K562 (cell line): ENCODE measurements around the gene MOK. TPM values are rescaled to one million over a fixed set of nuclear protein-coding genes. Genes with fewer than 3 reads are reported as not detected.

ENCODE experiments used
- ATAC-seq: fragments of 200-7000 bp; cut with Tn5 transposase; 3 replicates; pipeline ENCODE4 v1.9.1; 2020; ENCODE audit warnings: moderate library complexity
- BruUV-seq: library from RNA; stranded (reverse); fragments of 400-500 nt; replicated peaks from 2 replicates; lab custom pipeline; 2021; lab: Mats Ljungman, UMichigan
- CTCF ChIA-PET: fragments of 300-600 bp; formaldehyde crosslinking; extraction: SDS; loops from one replicate; lab custom pipeline; 2021; ENCODE audit warnings: low intra/inter-chr PET ratio; lab: Yijun Ruan, JAX
- POLR2A ChIA-PET: fragments of 300-600, 350-650 bp; sonication (Branson Sonifier 250); formaldehyde crosslinking; extraction: SDS; loops from one replicate; lab custom pipeline; 2021; ENCODE audit warnings: antibody characterized with exemption, inconsistent platforms; lab: Yijun Ruan, JAX
- DNase-seq, 4 experiments: peaks; one replicate each; pipeline versions ENCODE4 v3.0.0 to v3.0.0-alpha.2; 2011 to 2018; ENCODE audit warnings: low spot score in 3 of 4, mixed read lengths in 3 of 4; ENCODE audit errors: extremely low read depth in 1 of 4
- FAIRE-seq: peaks from 2 replicates; lab custom pipeline; 2011; peaks lifted over from hg19 to GRCh38; lab: Jason Lieb, UNC
- H2AFZ ChIP-seq: 2 replicates; pipeline ENCODE4 v1.6.0; 2011; ENCODE audit warnings: low read depth, low read length, control low read depth, inconsistent platforms
- H3K27ac ChIP-seq: fragments of 200-600 bp; 3 replicates; pipeline ENCODE4 v1.8.0; 2011; ENCODE audit warnings: low read depth, mild to moderate bottlenecking, control low read depth, inconsistent platforms, low read length, moderate library complexity, mixed read lengths; ENCODE audit errors: extremely low read depth
- H3K27me3 ChIP-seq, 2 experiments: fragments of 300-600 bp in 1 of 2; 2 replicates in 1 of 2; 3 replicates in 1 of 2; pipeline versions ENCODE4 v1.6.0 to v1.8.0; 2011; ENCODE audit warnings: inconsistent platforms in 2 of 2, low read length in 2 of 2, mild to moderate bottlenecking in 1 of 2, mixed read lengths in 1 of 2, moderate library complexity in 1 of 2; ENCODE audit not compliant: control insufficient read depth in 2 of 2, insufficient read depth in 2 of 2
- H3K36me3 ChIP-seq: fragments of 300-600 bp; 3 replicates; pipeline ENCODE4 v1.8.0; 2011; ENCODE audit warnings: mild to moderate bottlenecking, low read length, inconsistent platforms; ENCODE audit not compliant: control insufficient read depth, insufficient read depth
- H3K4me1 ChIP-seq, 2 experiments: fragments of 200-600 bp in 1 of 2; replicated peaks in 1 of 2; 2 replicates in 1 of 2; 3 replicates in 1 of 2; pipeline versions ENCODE4 v1.5.1 to v1.8.0; 2011; ENCODE audit warnings: inconsistent platforms in 2 of 2, low read length in 2 of 2, mild to moderate bottlenecking in 1 of 2, mixed read lengths in 1 of 2, moderate library complexity in 1 of 2; ENCODE audit not compliant: control insufficient read depth in 2 of 2, insufficient read depth in 2 of 2
- H3K4me2 ChIP-seq: 2 replicates; pipeline ENCODE4 v1.6.1; 2011; ENCODE audit warnings: low read length, control low read depth, inconsistent platforms, mixed read lengths; ENCODE audit not compliant: insufficient read depth
- H3K4me3 ChIP-seq: fragments of 200-600 bp; sonication (generic), shearing (Covaris generic); 2 replicates; pipeline ENCODE4 v1.5.1; 2016; ENCODE audit warnings: control low read depth, inconsistent platforms
- H3K79me2 ChIP-seq: fragments of 200-600 bp; 3 replicates; pipeline ENCODE4 v1.8.0; 2011; ENCODE audit warnings: low read length, inconsistent platforms; ENCODE audit not compliant: control insufficient read depth, insufficient read depth
- H3K9ac ChIP-seq, 2 experiments: 2 replicates each; pipeline versions ENCODE4 v1.6.0 to v1.6.1; 2011; ENCODE audit warnings: low read depth in 2 of 2, low read length in 2 of 2, control low read depth in 1 of 2, inconsistent platforms in 1 of 2, mild to moderate bottlenecking in 1 of 2, mixed read lengths in 1 of 2; ENCODE audit not compliant: insufficient read depth in 1 of 2
- H3K9me1 ChIP-seq: one replicate; pipeline ENCODE4 v1.6.0; 2011; ENCODE audit warnings: inconsistent platforms, mild to moderate bottlenecking, low read length, moderate library complexity; ENCODE audit not compliant: control insufficient read depth, insufficient read depth
- H3K9me3 ChIP-seq: replicated peaks from 2 replicates; pipeline ENCODE4 v1.5.1; 2011; ENCODE audit warnings: low read depth, low read length, inconsistent platforms; ENCODE audit not compliant: control insufficient read depth, insufficient read depth
- H4K20me1 ChIP-seq: replicated peaks from 2 replicates; pipeline ENCODE4 v1.6.1; 2011; ENCODE audit warnings: low read length, inconsistent platforms, mixed read lengths; ENCODE audit not compliant: control insufficient read depth, insufficient read depth
- CC2D1A ChIP-seq: fragments of 450-650 bp; IDR thresholded peaks from 2 replicates; pipeline ENCODE4 v1.6.1; 2017; ENCODE audit warnings: mild to moderate bottlenecking
- CHAMP1 ChIP-seq: fragments of 450-650 bp; IDR thresholded peaks from 2 replicates; pipeline ENCODE4 v1.6.1; 2016; ENCODE audit warnings: mild to moderate bottlenecking
- FIP1L1 ChIP-seq: fragments of 200-400 bp; formaldehyde crosslinking; IDR thresholded peaks from 2 replicates; pipeline ENCODE4 v1.6.1; 2018; ENCODE audit warnings: mild to moderate bottlenecking, low read depth, low read length; ENCODE audit not compliant: poor library complexity, severe bottlenecking
- HMG20B ChIP-seq: fragments of 250-450 bp; sonication (Bioruptor Pico); IDR thresholded peaks from 2 replicates; pipeline ENCODE4 v1.5.0; 2021; ENCODE audit warnings: mild to moderate bottlenecking
- MBD1 ChIP-seq: fragments of 250-450 bp; sonication (Bioruptor Pico); IDR thresholded peaks from 2 replicates; pipeline ENCODE4 v1.8.0; 2022; ENCODE audit warnings: inconsistent platforms
- MECOM ChIP-seq: fragments of 250-450 bp; sonication (Bioruptor Pico); IDR thresholded peaks from 2 replicates; pipeline ENCODE4 v1.8.0; 2022; ENCODE audit warnings: inconsistent platforms
- NRF1 ChIP-seq, 2 experiments: fragments of 450-650 bp; IDR thresholded peaks in 1 of 2; conservative IDR thresholded peaks in 1 of 2; 2 replicates each; pipeline ENCODE4 v1.6.1; 2014; ENCODE audit warnings: mild to moderate bottlenecking in 2 of 2
- OTX1 ChIP-seq: fragments of 450-650 bp; formaldehyde crosslinking; IDR thresholded peaks from 2 replicates; pipeline ENCODE4 v1.4.0; 2022; ENCODE audit warnings: mild to moderate bottlenecking
- TCF7 ChIP-seq: sonication (generic); IDR thresholded peaks from 2 replicates; pipeline ENCODE4 v1.6.1; 2016; ENCODE audit warnings: antibody characterized with exemption, borderline replicate concordance
- TRIM28 ChIP-seq: fragments of 450-650 bp; IDR thresholded peaks from 2 replicates; pipeline ENCODE4 v1.6.1; 2017
- ZBED1 ChIP-seq: IDR thresholded peaks from 2 replicates; pipeline ENCODE4 v1.6.1; 2014
- ZBTB33 ChIP-seq: sonication (generic); formaldehyde crosslinking; IDR thresholded peaks from 2 replicates; pipeline ENCODE4 v1.8.1; 2023; ENCODE audit warnings: mild to moderate bottlenecking, missing genetic modification reagents
- ZNF507 ChIP-seq: conservative IDR thresholded peaks from 2 replicates; pipeline ENCODE4 v1.6.1; 2017; ENCODE audit warnings: missing genetic modification characterization, missing compliant biosample characterization
- ZNF77 ChIP-seq: fragments of 250-450 bp; sonication (Bioruptor Pico); IDR thresholded peaks from 2 replicates; pipeline ENCODE4 v1.5.0; 2020
- ZNF785 ChIP-seq: fragments of 250-450 bp; sonication (Bioruptor Pico); IDR thresholded peaks from 2 replicates; pipeline ENCODE4 v1.4.0; 2020; ENCODE audit warnings: mild to moderate bottlenecking
- WGBS: fragments of 100-300 bp; shearing (Covaris generic); methylation state at CpG from one replicate; pipeline ENCODE4 v1.1.6; 2016; ENCODE audit warnings: low coverage, mixed read lengths; ENCODE audit not compliant: insufficient coverage; ENCODE audit errors: missing lambda C conversion rate; 5-methylcytosine and 5-hydroxymethylcytosine counted together
- in situ Hi-C: fragments of 300-500 bp; cut with MboI; formaldehyde crosslinking; loops from 4 replicates; pipeline ENCODE4 v1.15.0; 2018; ENCODE audit warnings: inconsistent platforms, mixed read lengths
- intact Hi-C: fragments of 100-400 bp; cut with micrococcal nuclease; formaldehyde crosslinking; loops from 2 replicates; pipeline ENCODE4 v1.14.2; 2022
- polyA plus RNA-seq, 8 experiments: library from polyadenylated mRNA; depleted of rRNA in 4 of 8; stranded (reverse) in 5 of 8; unstranded in 3 of 8; fragments of >200 nt; fragmentation: Nextera tagmentation in 2 of 8; fragmentation: Illumina TruSeq in 1 of 8; extraction: Ambion mirVana in 2 of 8; extraction: Trizol in 1 of 8; gene quantifications; 2 replicates each; pipeline versions ENCODE4 v1.2.1 to v1.2.3, GENCODE V29; 2011 to 2014; ENCODE audit warnings: inconsistent platforms in 1 of 8, missing spikeins in 1 of 8
- total RNA-seq, 7 experiments: library from RNA; depleted of rRNA in 6 of 7; stranded (reverse); fragments of >200 nt in 6 of 7; fragmentation: Illumina TruSeq in 2 of 7; extraction: Trizol in 2 of 7; gene quantifications; 2 replicates each; pipeline versions ENCODE4 v1.2.1 to v1.2.3, GENCODE V29; 2011 to 2021; ENCODE audit warnings: low replicate concordance in 1 of 7

MOK gene
- total and polyA plus RNA-seq, 9 of the 15 experiments (the other 6 are each of a cell fraction or from before 2014, with no cell fraction given): 1.3 to 8.4 (median 5.3) TPM

GRCh38 chr14:102201353-102201738 is 103.6 kb downstream of the MOK start:
- ATAC-seq (no peak), DNase-seq (no peak), FAIRE-seq (no peak)
- H3K9me1 ChIP-seq: no peaks in the 10 kb centered on the region
- H3K4me2 ChIP-seq: no peak overlapping the region
- no peaks in the 10 kb centered on the region; a peak in 1 of 5 replicates for H3K4me1 ChIP-seq
- H3K9ac ChIP-seq: no peak overlapping the region
- TF ChIP-seq ZNF785 (no peak), CC2D1A (no peak), MECOM (CRISPR knock-in tag) (no peak), ZNF507 (tag) (no peak), CHAMP1 (no peak), OTX1 (no peak), FIP1L1 (no peak), TRIM28 (no peak), MBD1 (CRISPR knock-in tag) (no peak), NRF1 (conservative IDR thresholded peaks at IDR 0.05 in 1 of 2, IDR thresholded peaks at IDR 0.05 in 1 of 2) (no peak), ZNF77 (CRISPR knock-in tag) (no peak), ZBED1 (no peak), HMG20B (CRISPR knock-in tag) (no peak), ZBTB33 (CRISPR knock-in tag) (no peak), TCF7 (no peak)
- H3K27ac ChIP-seq: no peak overlapping the region
- H3K4me3 ChIP-seq: no peak overlapping the region
- POLR2A ChIA-PET: interaction anchor here (1.7 kb wide), 1 partner anchor 12 kb away, joined by 6 read pairs; no protein-coding TSS in a partner anchor
- peaks cover 4% of the 10 kb centered on the region; the same call in 1 of the 3 replicates for H3K79me2 ChIP-seq
- no peaks in the 10 kb centered on the region for H3K9me3 ChIP-seq
- intact Hi-C loops: no loop called here
- no TSS peak for BruUV-seq
- in situ Hi-C loops: no loop called here
- H3K27me3 ChIP-seq: no peaks in the 10 kb centered on the region
- CTCF ChIA-PET: no interaction called here
- H3K36me3 ChIP-seq: peaks cover 39% of the 10 kb centered on the region
- no peaks in the 10 kb centered on the region for H4K20me1 ChIP-seq
- H2AFZ ChIP-seq: no peak overlapping the region
- 73% methylated on average over 9 of the region's 9 CpGs for WGBS
